ENCODE measurements around the gene AQP6.

AQP6 gene

DNA sequence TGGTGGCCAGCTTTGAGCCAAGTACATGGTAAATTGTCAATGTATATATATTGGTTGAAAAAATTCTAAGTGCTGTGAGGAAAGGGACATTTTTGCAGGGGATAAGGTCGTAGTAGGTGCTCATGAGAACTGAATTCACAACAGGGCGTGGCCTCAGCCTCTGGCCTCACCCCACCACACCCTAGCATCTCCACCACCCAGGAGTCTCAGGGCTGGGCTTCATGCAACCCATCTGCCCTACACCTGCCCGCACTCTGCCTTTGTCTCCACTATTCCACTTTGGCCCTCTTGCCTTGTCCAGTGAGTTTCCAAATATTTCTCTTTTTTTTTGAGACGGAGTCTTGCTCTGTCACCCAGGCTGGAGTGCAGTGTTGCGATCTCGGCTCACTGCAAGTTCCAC lies 44.3 kb upstream of the AQP6 start:
- TF ChIP-seq CREB1 (IDR thresholded peaks at IDR 0.05; ENCODE audit: low read depth) (no peak), YY1 (IDR thresholded peaks at IDR 0.05; ENCODE audit: low read depth) (no peak), ZBTB7A (IDR thresholded peaks at IDR 0.05; ENCODE audit: low read depth) (no peak), TCF12 (IDR thresholded peaks at IDR 0.05; ENCODE audit: low read depth) (no peak), TAF1 (IDR thresholded peaks at IDR 0.05; ENCODE audit: low read depth) (no peak)
- TF ChIP-seq, protein P1, sequence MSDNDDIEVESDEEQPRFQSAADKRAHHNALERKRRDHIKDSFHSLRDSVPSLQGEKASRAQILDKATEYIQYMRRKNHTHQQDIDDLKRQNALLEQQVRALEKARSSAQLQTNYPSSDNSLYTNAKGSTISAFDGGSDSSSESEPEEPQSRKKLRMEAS (IDR thresholded peaks at IDR 0.05): no peak

DNA sequence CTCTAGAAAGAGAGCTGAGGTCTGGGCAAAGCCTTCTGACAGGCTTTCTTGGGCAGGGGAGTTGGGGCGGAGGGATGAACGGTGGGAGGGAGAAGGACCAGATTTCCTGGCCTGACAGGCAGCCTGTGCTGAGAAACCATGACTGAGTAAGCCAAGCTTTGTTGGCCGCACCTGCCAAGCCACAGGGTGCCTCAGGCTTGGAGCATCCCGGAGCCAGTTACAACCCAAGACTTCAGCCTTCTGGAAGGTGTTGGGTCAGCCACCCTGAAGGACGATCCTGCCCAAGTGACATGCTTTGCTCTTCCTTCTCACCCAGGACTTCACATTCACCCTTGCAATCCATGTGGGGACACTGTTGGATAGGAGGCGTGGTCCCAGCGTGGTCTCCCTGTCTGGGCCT lies 43.2 kb upstream of the AQP6 start:
- TF ChIP-seq FOXM1 (IDR thresholded peaks at IDR 0.05; ENCODE audit: borderline replicate concordance, low read depth) (no peak), CREB1 (IDR thresholded peaks at IDR 0.05; ENCODE audit: low read depth) (no peak), TEAD4 (IDR thresholded peaks at IDR 0.05) (no peak), TAF1 (IDR thresholded peaks at IDR 0.05; ENCODE audit: low read depth) (no peak)

DNA sequence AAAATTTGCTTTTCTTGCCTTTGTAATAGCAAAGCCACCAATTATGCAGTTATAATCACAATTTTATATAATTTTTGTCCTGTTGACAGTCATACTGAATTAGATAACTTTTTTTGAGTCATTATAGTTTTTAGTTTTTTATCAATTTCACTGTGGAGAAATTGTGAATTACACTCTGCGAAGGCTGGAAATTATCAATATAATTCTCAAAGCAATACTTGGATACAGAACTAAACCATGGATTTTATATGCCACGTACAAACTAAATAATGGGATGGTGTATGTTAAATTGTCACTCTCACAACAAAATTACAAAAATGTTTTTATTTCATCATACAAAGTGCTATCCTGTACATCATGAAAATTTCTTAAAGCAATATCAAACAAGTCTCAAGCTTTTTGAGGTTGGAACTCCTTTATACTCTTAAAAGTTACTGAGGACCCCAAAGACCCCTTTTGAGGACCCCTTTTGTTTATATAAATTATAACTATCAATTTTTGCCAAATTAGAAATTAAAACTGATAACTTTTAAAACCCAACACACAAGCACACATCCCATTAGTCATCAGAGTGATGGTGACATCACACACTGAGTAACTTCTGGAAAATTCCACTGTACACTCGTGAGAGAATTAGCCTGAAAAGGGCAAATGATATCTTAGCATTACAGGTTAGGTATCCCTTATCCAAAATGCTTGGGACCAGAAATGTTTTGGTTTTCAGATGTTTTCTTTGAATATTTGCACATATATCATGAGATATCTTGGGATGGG lies 42.0 kb upstream of the AQP6 start:
- TF ChIP-seq FOXM1 (IDR thresholded peaks at IDR 0.05; ENCODE audit: borderline replicate concordance, low read depth) (no peak), CEBPB (IDR thresholded peaks at IDR 0.05) (no peak), TAF1 (IDR thresholded peaks at IDR 0.05; ENCODE audit: low read depth) (no peak), CREB1 (IDR thresholded peaks at IDR 0.05; ENCODE audit: low read depth) (no peak), NFIC (IDR thresholded peaks at IDR 0.05) (no peak), EP300 (IDR thresholded peaks at IDR 0.05; ENCODE audit: borderline replicate concordance) (no peak), TEAD4 (IDR thresholded peaks at IDR 0.05) (no peak), TCF12 (IDR thresholded peaks at IDR 0.05; ENCODE audit: low read depth) (no peak), EGR1 (IDR thresholded peaks at IDR 0.05) (no peak), YY1 (IDR thresholded peaks at IDR 0.05; ENCODE audit: low read depth) (no peak), ZBTB7A (IDR thresholded peaks at IDR 0.05; ENCODE audit: low read depth) (no peak), RAD21 (IDR thresholded peaks at IDR 0.05; ENCODE audit: low read depth) (no peak)
- TF ChIP-seq, protein P1 (IDR thresholded peaks at IDR 0.05): no peak
- TF ChIP-seq, protein P2, sequence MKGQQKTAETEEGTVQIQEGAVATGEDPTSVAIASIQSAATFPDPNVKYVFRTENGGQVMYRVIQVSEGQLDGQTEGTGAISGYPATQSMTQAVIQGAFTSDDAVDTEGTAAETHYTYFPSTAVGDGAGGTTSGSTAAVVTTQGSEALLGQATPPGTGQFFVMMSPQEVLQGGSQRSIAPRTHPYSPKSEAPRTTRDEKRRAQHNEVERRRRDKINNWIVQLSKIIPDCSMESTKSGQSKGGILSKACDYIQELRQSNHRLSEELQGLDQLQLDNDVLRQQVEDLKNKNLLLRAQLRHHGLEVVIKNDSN (IDR thresholded peaks at IDR 0.05): no peak

DNA sequence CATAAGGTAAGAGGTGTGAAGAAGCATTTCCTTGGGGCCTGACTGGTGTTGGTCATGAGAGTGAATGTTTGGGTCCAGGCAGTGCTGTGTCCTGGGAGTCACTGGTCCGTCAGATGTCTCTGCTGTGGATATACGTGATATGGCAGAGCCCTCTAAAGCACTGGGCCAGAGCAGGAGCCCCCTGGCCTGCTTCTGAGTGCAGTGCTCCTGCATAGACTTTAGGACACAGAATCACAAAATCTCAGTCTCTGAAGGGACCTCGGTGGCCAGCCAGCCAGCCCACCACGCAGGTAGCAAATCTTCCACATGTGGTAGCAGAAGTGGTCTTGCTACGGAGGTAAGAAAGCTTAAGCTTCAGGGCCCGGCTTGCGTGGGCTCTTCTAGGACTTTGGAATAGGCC lies 40.7 kb upstream of the AQP6 start:
- no peak for TF ChIP-seq ZBTB7A (IDR thresholded peaks at IDR 0.05; ENCODE audit: low read depth)
- no peak for TF ChIP-seq TCF12 (IDR thresholded peaks at IDR 0.05; ENCODE audit: low read depth)
- TF ChIP-seq CEBPB (IDR thresholded peaks at IDR 0.05): no peak
- TF ChIP-seq TAF1 (IDR thresholded peaks at IDR 0.05; ENCODE audit: low read depth): no peak
- TF ChIP-seq YY1 (IDR thresholded peaks at IDR 0.05; ENCODE audit: low read depth): no peak
- no peak for TF ChIP-seq RAD21 (IDR thresholded peaks at IDR 0.05; ENCODE audit: low read depth)
- no peak for TF ChIP-seq EGR1 (IDR thresholded peaks at IDR 0.05)
- no peak for TF ChIP-seq EP300 (IDR thresholded peaks at IDR 0.05; ENCODE audit: borderline replicate concordance)
- TF ChIP-seq, protein P3, sequence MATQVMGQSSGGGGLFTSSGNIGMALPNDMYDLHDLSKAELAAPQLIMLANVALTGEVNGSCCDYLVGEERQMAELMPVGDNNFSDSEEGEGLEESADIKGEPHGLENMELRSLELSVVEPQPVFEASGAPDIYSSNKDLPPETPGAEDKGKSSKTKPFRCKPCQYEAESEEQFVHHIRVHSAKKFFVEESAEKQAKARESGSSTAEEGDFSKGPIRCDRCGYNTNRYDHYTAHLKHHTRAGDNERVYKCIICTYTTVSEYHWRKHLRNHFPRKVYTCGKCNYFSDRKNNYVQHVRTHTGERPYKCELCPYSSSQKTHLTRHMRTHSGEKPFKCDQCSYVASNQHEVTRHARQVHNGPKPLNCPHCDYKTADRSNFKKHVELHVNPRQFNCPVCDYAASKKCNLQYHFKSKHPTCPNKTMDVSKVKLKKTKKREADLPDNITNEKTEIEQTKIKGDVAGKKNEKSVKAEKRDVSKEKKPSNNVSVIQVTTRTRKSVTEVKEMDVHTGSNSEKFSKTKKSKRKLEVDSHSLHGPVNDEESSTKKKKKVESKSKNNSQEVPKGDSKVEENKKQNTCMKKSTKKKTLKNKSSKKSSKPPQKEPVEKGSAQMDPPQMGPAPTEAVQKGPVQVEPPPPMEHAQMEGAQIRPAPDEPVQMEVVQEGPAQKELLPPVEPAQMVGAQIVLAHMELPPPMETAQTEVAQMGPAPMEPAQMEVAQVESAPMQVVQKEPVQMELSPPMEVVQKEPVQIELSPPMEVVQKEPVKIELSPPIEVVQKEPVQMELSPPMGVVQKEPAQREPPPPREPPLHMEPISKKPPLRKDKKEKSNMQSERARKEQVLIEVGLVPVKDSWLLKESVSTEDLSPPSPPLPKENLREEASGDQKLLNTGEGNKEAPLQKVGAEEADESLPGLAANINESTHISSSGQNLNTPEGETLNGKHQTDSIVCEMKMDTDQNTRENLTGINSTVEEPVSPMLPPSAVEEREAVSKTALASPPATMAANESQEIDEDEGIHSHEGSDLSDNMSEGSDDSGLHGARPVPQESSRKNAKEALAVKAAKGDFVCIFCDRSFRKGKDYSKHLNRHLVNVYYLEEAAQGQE (IDR thresholded peaks at IDR 0.05; ENCODE audit: low read depth): no peak
- no peak for TF ChIP-seq CREB1 (IDR thresholded peaks at IDR 0.05; ENCODE audit: low read depth)
- no peak for TF ChIP-seq TEAD4 (IDR thresholded peaks at IDR 0.05)
- no peak for TF ChIP-seq NFIC (IDR thresholded peaks at IDR 0.05)
- TF ChIP-seq, protein P2 (IDR thresholded peaks at IDR 0.05): no peak
- TF ChIP-seq FOXM1 (IDR thresholded peaks at IDR 0.05; ENCODE audit: borderline replicate concordance, low read depth): no peak
- TF ChIP-seq, protein P1 (IDR thresholded peaks at IDR 0.05): no peak

DNA sequence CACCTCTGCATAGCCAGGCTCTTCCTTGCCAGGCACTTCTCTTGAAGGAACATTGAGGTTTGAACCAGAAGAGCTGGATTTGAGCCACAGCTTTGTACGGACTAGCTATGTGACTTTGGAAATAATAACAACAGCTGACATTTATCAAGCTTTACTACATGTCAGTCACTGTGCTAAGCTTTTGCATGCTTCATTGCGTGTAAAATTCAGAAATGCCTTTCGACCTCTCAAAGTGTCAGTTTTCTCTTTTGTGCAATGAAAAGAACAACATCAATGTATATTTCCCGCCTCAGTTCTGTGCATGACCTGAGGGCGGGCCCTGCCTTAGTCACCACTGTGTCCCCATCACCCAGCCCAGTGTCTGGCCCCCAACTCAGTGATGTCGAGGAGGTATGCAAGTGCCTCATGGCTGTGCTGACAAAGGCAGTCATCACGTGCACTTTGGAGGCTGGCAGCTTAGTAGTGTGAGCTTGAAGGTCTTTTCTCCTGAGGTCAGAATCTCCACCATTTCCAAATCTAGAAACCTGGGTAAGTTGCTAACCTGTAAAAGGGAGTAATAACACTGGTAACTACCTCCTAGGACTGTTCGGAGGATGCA lies 40.1 kb upstream of the AQP6 start:
- TF ChIP-seq TCF12 (IDR thresholded peaks at IDR 0.05; ENCODE audit: low read depth): 0 out of 2 replicates have a peak, but pooled peaks have one; percentile 16
- no peak for TF ChIP-seq RAD21 (IDR thresholded peaks at IDR 0.05; ENCODE audit: low read depth)
- TF ChIP-seq NFIC (IDR thresholded peaks at IDR 0.05): peak; percentile 8; the same call in 1 of the 2 replicates
- no peak for TF ChIP-seq FOXM1 (IDR thresholded peaks at IDR 0.05; ENCODE audit: borderline replicate concordance, low read depth)
- TF ChIP-seq ZBTB7A (IDR thresholded peaks at IDR 0.05; ENCODE audit: low read depth): no peak
- TF ChIP-seq, protein P3 (IDR thresholded peaks at IDR 0.05; ENCODE audit: low read depth): no peak
- TF ChIP-seq TAF1 (IDR thresholded peaks at IDR 0.05; ENCODE audit: low read depth): no peak
- no peak for TF ChIP-seq EP300 (IDR thresholded peaks at IDR 0.05; ENCODE audit: borderline replicate concordance)
- TF ChIP-seq EGR1 (IDR thresholded peaks at IDR 0.05): no peak
- no peak for TF ChIP-seq TEAD4 (IDR thresholded peaks at IDR 0.05)
- TF ChIP-seq, protein P2 (IDR thresholded peaks at IDR 0.05): peak; percentile 54
- TF ChIP-seq YY1 (IDR thresholded peaks at IDR 0.05; ENCODE audit: low read depth): 0 out of 2 replicates have a peak, but pooled peaks have one; percentile 16
- no peak for TF ChIP-seq CEBPB (IDR thresholded peaks at IDR 0.05)
- no peak for TF ChIP-seq CREB1 (IDR thresholded peaks at IDR 0.05; ENCODE audit: low read depth)
- TF ChIP-seq, protein P1 (IDR thresholded peaks at IDR 0.05): peak; percentile 85
